Epithelial cell of proximal tubule (primary cell): ENCODE data around the gene GFRA1. TPM values are rescaled to one million over a fixed set of nuclear protein-coding genes. Genes with fewer than 3 reads are reported as not detected.

Experiments used
- DNase-seq: peaks from one replicate; pipeline ENCODE4 v3.0.0-alpha.2; 2011; ENCODE audit warnings: low read depth
- H3K4me3 ChIP-seq: 2 replicates; pipeline ENCODE4 v1.5.1; 2011; ENCODE audit warnings: low read depth, mild to moderate bottlenecking, low read length
- total RNA-seq: library from RNA; depleted of rRNA; stranded (reverse); fragments of >200 nt; gene quantifications from 2 replicates; pipeline ENCODE4 v1.2.3, GENCODE V29; 2015
- TF ChIP-seq, protein P1 (sequence below): conservative IDR thresholded peaks from 2 replicates; pipeline ENCODE4 v1.5.1; 2012; ENCODE audit warnings: low read depth, mild to moderate bottlenecking, low read length

The GFRA1 gene
- total RNA-seq, 1 donor from 2014 or later = 10.6 TPM

DNA sequence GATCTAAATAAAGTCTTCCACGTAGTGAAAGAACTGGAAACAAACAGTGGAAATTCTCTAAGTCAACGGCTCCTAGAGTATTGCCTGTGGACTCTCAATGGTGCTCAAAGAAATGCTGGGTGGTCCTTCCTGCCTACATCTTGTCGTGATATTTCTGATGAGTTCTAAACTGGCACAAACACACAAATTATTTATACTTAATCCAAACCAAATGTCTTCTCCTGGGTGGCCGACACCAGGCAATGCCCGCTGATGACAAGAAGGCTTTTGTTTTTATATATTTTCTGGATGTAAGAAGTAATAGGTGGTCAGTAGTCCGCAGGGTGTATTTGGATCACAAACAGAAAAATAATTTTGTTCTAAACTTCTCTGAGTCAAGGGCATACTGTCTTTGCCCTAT is 178.7 kb downstream of the GFRA1 start:
- TF ChIP-seq, protein P1, sequence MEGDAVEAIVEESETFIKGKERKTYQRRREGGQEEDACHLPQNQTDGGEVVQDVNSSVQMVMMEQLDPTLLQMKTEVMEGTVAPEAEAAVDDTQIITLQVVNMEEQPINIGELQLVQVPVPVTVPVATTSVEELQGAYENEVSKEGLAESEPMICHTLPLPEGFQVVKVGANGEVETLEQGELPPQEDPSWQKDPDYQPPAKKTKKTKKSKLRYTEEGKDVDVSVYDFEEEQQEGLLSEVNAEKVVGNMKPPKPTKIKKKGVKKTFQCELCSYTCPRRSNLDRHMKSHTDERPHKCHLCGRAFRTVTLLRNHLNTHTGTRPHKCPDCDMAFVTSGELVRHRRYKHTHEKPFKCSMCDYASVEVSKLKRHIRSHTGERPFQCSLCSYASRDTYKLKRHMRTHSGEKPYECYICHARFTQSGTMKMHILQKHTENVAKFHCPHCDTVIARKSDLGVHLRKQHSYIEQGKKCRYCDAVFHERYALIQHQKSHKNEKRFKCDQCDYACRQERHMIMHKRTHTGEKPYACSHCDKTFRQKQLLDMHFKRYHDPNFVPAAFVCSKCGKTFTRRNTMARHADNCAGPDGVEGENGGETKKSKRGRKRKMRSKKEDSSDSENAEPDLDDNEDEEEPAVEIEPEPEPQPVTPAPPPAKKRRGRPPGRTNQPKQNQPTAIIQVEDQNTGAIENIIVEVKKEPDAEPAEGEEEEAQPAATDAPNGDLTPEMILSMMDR = no peak
- no peak overlapping the region for H3K4me3 ChIP-seq
- no peak for DNase-seq

GRCh38 chr10:116093031-116093430 is 180.0 kb downstream of the GFRA1 start:
- no peak for DNase-seq
- TF ChIP-seq, protein P1 = no peak
- no peak overlapping the region for H3K4me3 ChIP-seq

DNA sequence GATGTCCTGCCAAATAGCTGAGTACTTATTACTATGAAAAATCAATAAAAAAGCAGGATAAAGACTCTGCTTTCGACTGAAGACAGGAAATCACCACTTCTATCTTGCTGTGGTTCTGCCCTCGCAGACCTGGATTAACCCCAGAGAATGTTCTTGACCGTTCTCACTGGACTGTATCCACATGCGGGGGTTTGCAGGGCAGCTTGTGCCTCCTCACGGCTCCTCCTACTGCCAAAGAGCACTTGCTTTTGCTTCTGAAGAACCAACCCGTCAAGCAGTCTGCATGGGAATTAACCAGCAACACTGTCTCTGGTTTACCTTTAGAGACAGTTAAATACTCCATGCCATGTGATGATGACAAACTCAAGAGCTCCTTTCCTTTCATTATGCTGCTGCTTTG is 184.0 kb downstream of the GFRA1 start:
- H3K4me3 ChIP-seq = no peak overlapping the region
- TF ChIP-seq, protein P1 = no peak
- DNase-seq = no peak

GRCh38 chr10:116085323-116085722 is 187.7 kb downstream of the GFRA1 start:
- no peak for DNase-seq
- TF ChIP-seq, protein P1 = no peak
- no peak overlapping the region for H3K4me3 ChIP-seq

DNA sequence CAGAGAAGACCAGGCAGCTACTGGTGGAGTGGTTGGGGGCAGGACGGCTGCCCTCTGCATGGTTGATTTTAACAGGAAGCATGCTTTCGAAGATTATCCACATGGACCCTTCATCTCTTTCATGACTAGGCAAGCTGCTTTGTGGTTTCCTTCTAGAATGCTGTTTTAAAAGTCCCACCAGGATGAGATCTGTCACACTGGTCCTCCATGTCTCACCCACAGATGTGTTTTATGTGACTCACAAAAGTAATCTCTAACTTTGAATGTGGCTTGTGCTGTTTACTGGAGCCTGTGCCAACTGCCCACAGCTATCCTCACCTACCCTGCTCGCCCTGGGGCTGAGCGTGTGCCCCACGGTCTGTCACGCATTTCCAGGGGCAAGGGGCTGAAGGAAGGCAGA is 188.8 kb downstream of the GFRA1 start:
- TF ChIP-seq, protein P1 = no peak
- DNase-seq = no peak
- H3K4me3 ChIP-seq = no peak overlapping the region

DNA sequence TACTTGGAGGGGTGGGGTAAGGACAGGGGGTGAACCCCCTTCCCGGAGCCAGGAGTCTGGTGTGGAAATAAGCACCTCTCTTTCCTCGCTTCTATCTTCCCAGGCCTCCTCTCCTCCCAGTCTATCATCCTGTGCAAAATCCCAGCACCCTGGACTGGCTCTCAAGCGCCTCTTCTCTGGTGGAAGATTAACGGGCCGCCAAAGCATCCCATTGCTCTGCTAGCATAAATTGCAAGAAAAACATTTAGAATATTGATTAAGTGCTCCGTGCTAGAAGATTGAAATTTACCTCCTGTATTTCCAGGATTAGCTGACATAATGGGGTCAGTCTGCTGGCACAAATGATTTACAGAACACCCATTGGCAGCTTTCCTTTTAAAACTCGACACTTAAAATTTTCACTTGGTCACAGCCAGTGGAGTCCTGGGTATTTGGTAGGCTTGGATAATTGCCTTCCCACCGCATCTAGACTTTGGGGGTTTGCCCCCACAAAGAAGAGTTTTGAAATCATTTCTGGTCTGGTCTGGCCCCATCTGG is 189.7 kb downstream of the GFRA1 start:
- DNase-seq = no peak
- TF ChIP-seq, protein P1 = no peak

DNA sequence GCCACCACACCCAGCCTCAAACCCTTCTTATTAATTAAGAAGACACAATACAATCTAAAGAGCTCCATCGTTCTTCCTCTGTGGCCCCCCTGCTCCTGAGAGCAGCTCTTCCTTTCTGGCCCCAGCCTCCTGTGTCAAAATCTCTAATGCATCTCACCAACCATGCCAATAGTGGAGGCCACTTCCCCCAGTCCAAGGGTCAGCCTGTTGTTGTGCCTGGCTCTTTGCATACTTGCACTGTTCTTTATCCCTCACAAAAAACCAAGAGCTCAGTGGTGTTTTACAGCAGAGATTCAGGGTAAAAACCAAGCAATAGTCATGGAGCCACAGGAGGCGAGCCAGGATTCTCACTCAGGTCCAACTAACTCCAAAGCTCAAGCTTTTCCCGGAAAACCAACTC is 190.2 kb downstream of the GFRA1 start:
- no peak for DNase-seq
- no peak overlapping the region for H3K4me3 ChIP-seq
- TF ChIP-seq, protein P1 = no peak

More for the DNA sequence above, 189.7 kb downstream of the GFRA1 start:
- H3K4me3 ChIP-seq = no peak overlapping the region
